CD4-positive, alpha-beta T cell (primary cell): ENCODE measurements around the gene MSRB2. TPM values are rescaled to one million over a fixed set of nuclear protein-coding genes. Genes with fewer than 3 reads are reported as not detected.
"Not testable (repeated sequence)": the region's sequence is repeated elsewhere in the genome, so short reads cannot be mapped to it uniquely, and the experiment has no call there.

Experiments used
- ATAC-seq: fragments of 200-7000 bp; cut with Tn5 transposase; one replicate; pipeline ENCODE4 v1.10.0; 2022; ENCODE audit warnings: mild to moderate bottlenecking; ENCODE audit not compliant: poor library complexity
- CTCF ChIA-PET: fragments of 350-600 bp; sonication (Branson Sonifier 250); formaldehyde crosslinking; loops from one replicate; lab custom pipeline; 2021; ENCODE audit warnings: antibody characterized with exemption, inconsistent platforms; lab: Charles Lee
- POLR2A ChIA-PET: fragments of 350-600 bp; sonication (Branson Sonifier 250); formaldehyde crosslinking; loops from one replicate; lab custom pipeline; 2021; ENCODE audit warnings: antibody characterized with exemption, inconsistent platforms; lab: Charles Lee
- DNase-seq, 14 experiments: peaks; one replicate each; pipeline ENCODE4 v3.0.0-alpha.2; 2013 to 2020; ENCODE audit warnings: mixed read lengths in 2 of 14
- H3K27ac ChIP-seq, 2 donors: one replicate each; pipeline versions ENCODE4 v1.5.1 to v1.7.0; 2013; ENCODE audit warnings: low read length in 2 of 2, low read depth in 1 of 2, mild to moderate bottlenecking in 1 of 2
- H3K27me3 ChIP-seq, 2 experiments: 1 replicate in 1 of 2; 2 replicates in 1 of 2; pipeline versions ENCODE4 v1.6.1 to v1.7.0; 2013; ENCODE audit warnings: low read length in 2 of 2, control low read depth in 1 of 2, mild to moderate bottlenecking in 1 of 2, moderate library complexity in 1 of 2; ENCODE audit not compliant: insufficient read depth in 2 of 2, control insufficient read depth in 1 of 2
- H3K36me3 ChIP-seq: one replicate; pipeline ENCODE4 v1.6.1; 2013; ENCODE audit warnings: low read length, control low read depth; ENCODE audit not compliant: insufficient read depth
- H3K4me1 ChIP-seq: one replicate; pipeline ENCODE4 v1.6.1; 2013; ENCODE audit warnings: low read length, control low read depth; ENCODE audit not compliant: insufficient read depth
- H3K4me3 ChIP-seq: one replicate; pipeline ENCODE4 v1.5.1; 2013; ENCODE audit warnings: mild to moderate bottlenecking, low read length, moderate library complexity
- H3K9me3 ChIP-seq, 2 experiments: 1 replicate in 1 of 2; 2 replicates in 1 of 2; pipeline versions ENCODE4 v1.6.1 to v1.7.0; 2013; ENCODE audit warnings: low read length in 2 of 2, mild to moderate bottlenecking in 2 of 2, control low read depth in 1 of 2, moderate library complexity in 1 of 2; ENCODE audit not compliant: control insufficient read depth in 1 of 2, insufficient read depth in 1 of 2
- H3K27ac Mint-ChIP-seq: one replicate; pipeline ENCODE4 v1.8.0; 2020; ENCODE audit warnings: mixed read lengths
- H3K27me3 Mint-ChIP-seq: one replicate; pipeline ENCODE4 v1.8.0; 2021; ENCODE audit warnings: mixed read lengths
- H3K36me3 Mint-ChIP-seq: one replicate; pipeline ENCODE4 v1.8.0; 2021; ENCODE audit warnings: low read depth, mixed read lengths
- H3K4me1 Mint-ChIP-seq: one replicate; pipeline ENCODE4 v1.8.0; 2021; ENCODE audit warnings: low read depth, mixed read lengths
- H3K4me3 Mint-ChIP-seq: one replicate; pipeline ENCODE4 v1.8.0; 2020; ENCODE audit warnings: mild to moderate bottlenecking, mixed read lengths
- H3K9me3 Mint-ChIP-seq: one replicate; pipeline ENCODE4 v1.8.0; 2020; ENCODE audit warnings: mixed read lengths
- CTCF ChIP-seq: fragments of 200-600 bp; IDR thresholded peaks from one replicate; pipeline ENCODE4 v1.8.0; 2022; ENCODE audit warnings: antibody characterized with exemption, mild to moderate bottlenecking
- intact Hi-C, 2 experiments: fragments of 100-400 bp; cut with DNase I in 1 of 2; cut with micrococcal nuclease in 1 of 2; formaldehyde crosslinking; loops; one replicate each; pipeline versions ENCODE4 v1.15.1 to v1.9.0; 2023 to 2025; cut with DNase I, micrococcal nuclease
- total RNA-seq, 174 experiments: library from RNA in 2 of 174; stranded (reverse) in 2 of 174; gene quantifications; one replicate each; pipeline ENCODE4 v1.2.3 and lab custom pipeline; 2021 to 2026

The MSRB2 gene
- total RNA-seq, 2 experiments from 2014 or later: 0.66 to 1.4 TPM

- ATAC-seq: no peak
- no peak overlapping the region for H3K27ac ChIP-seq
- no peaks in the 10 kb centered on the region for H3K9me3 ChIP-seq
- Mint-ChIP-seq H3K4me1 (peaks cover 5% of the 10 kb centered on the region), H3K36me3 (no peaks in the 10 kb centered on the region), H3K27me3 (peaks cover 13% of the 10 kb centered on the region), H3K9me3 (peaks cover 6% of the 10 kb centered on the region), H3K27ac (no peak overlapping the region), H3K4me3 (no peak overlapping the region)
- no peak for TF ChIP-seq CTCF
- peaks cover 0 to 4% of the 10 kb centered on the region in 2 experiments for H3K27me3 ChIP-seq
- intact Hi-C loops: loop anchor here in 1 of 2 experiments (10.0 kb wide), 2 partner anchors 489 to 1569 kb away; no protein-coding TSS in a partner anchor
- no peak for DNase-seq
- POLR2A ChIA-PET: no interaction called here
- H3K36me3 ChIP-seq: no peaks in the 10 kb centered on the region
- H3K4me3 ChIP-seq: no peak overlapping the region
- CTCF ChIA-PET: no interaction called here
- H3K4me1 ChIP-seq: peaks cover 3% of the 10 kb centered on the region
These were observed 31.2 kb upstream of the MSRB2 start for GRCh38 chr10:23063973-23064812.

- H3K27me3 Mint-ChIP-seq: peaks cover 17% of the 10 kb centered on the region
- CTCF ChIA-PET, POLR2A ChIA-PET: not testable (repeated sequence)
These were observed 30.6 kb upstream of the MSRB2 start for GRCh38 chr10:23064813-23065114.

GRCh38 chr10:23065181-23065948 lies 30.0 kb upstream of the MSRB2 start:
- CTCF ChIA-PET: no interaction called here

More at GRCh38 chr10:23064813-23065114, 30.6 kb upstream of the MSRB2 start:
- H3K4me1 ChIP-seq, H3K27ac ChIP-seq, DNase-seq, H3K36me3 Mint-ChIP-seq, H3K36me3 ChIP-seq, H3K9me3 ChIP-seq, H3K27me3 ChIP-seq, H3K9me3 Mint-ChIP-seq, H3K4me3 Mint-ChIP-seq, H3K4me1 Mint-ChIP-seq, H3K4me3 ChIP-seq, ATAC-seq, H3K27ac Mint-ChIP-seq: not testable (repeated sequence)
- intact Hi-C loops: loop anchor here in 1 of 2 experiments (10.0 kb wide), 2 partner anchors 490 to 1570 kb away; no protein-coding TSS in a partner anchor

More at GRCh38 chr10:23065181-23065948, 30.0 kb upstream of the MSRB2 start:
- intact Hi-C loops: loop anchor here in 1 of 2 experiments (10.0 kb wide), 2 partner anchors 491 to 1571 kb away; no protein-coding TSS in a partner anchor
- no peaks in the 10 kb centered on the region for H3K36me3 ChIP-seq
- POLR2A ChIA-PET: no interaction called here
- Mint-ChIP-seq H3K36me3 (no peaks in the 10 kb centered on the region), H3K9me3 (no peaks in the 10 kb centered on the region), H3K27ac (no peak overlapping the region), H3K4me1 (peaks cover 5% of the 10 kb centered on the region), H3K4me3 (no peak overlapping the region), H3K27me3 (peaks cover 19% of the 10 kb centered on the region)
- no peak overlapping the region for H3K4me3 ChIP-seq
- H3K27ac ChIP-seq: no peak overlapping the region
- DNase-seq: no peak
- peaks cover 3% of the 10 kb centered on the region for H3K4me1 ChIP-seq
- no peaks in the 10 kb centered on the region for H3K9me3 ChIP-seq
- ATAC-seq: no peak
- H3K27me3 ChIP-seq: no peaks in the 10 kb centered on the region
- TF ChIP-seq CTCF: no peak
